ENCODE measurements around the gene POLG.

DNA sequence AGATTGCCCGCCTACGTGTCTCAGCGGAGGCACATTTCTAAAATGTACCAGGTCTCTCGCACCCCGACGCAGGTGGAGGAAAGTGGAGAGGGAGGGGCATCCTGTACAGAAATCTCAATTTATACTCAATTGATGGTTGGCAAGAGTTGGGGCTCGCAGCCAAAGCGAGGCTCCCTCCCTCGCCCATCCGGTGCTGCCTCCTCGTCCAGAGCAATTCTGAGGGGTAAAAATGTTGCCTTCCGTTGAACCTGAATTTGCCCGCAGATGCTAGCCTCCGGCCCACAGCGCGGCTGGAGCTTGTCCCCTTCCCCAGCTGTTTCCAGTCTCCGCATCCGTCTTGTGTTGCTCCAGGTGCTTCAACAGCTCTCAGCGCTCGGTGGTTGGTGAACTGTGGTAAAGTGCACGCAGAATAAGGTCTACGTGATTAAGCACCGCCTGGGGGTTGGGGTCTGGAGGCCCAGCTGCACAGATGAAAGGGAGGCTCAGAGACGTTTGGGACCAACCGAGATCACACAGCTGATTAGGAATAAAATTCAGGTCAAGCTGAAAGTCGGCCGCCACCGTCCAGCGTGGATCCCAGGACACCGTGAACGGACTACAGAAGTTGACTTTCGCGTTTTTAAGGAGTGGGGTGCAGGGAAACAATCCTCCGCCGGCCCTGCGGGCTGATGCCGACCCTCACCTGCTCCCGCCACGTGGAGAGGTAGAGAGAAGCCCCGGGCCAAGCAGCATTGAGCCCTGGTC is 846 bp upstream of the POLG start:
- TF ChIP-seq CTCF (IDR thresholded peaks at IDR 0.05) (no peak), POLR2AphosphoS5 (IDR thresholded peaks at IDR 0.05) (no peak)

Measured in stomach (tissue), 4 donors.